ENCODE data around the gene VEGFD.

Gene VEGFD

GRCh38 chrX:15340867-15341266 lies 43.3 kb downstream of the VEGFD start:
- Mint-ChIP-seq H3K4me1 (ENCODE audit: low read depth) (peaks cover 5% of the 10 kb centered on the region), H3K36me3 (ENCODE audit: low read depth) (no peaks in the 10 kb centered on the region), H3K4me3 (no peak overlapping the region), H3K27ac (no peak overlapping the region), H3K27me3 (peaks cover 74% of the 10 kb centered on the region), H3K9me3 (no peaks in the 10 kb centered on the region)
- no peak for DNase-seq

GRCh38 chrX:15336023-15336413 lies 48.2 kb downstream of the VEGFD start:
- peak overlapping the region; percentile 89 for H3K4me3 Mint-ChIP-seq
- H3K36me3 Mint-ChIP-seq (ENCODE audit: low read depth) = peaks cover 23% of the 10 kb centered on the region
- peaks cover 14% of the 10 kb centered on the region for H3K4me1 Mint-ChIP-seq (ENCODE audit: low read depth)
- H3K27ac Mint-ChIP-seq = peak overlapping the region; percentile 84
- DNase-seq = no peak
- peaks cover 48% of the 10 kb centered on the region for H3K27me3 Mint-ChIP-seq
- no peaks in the 10 kb centered on the region for H3K9me3 Mint-ChIP-seq

DNA sequence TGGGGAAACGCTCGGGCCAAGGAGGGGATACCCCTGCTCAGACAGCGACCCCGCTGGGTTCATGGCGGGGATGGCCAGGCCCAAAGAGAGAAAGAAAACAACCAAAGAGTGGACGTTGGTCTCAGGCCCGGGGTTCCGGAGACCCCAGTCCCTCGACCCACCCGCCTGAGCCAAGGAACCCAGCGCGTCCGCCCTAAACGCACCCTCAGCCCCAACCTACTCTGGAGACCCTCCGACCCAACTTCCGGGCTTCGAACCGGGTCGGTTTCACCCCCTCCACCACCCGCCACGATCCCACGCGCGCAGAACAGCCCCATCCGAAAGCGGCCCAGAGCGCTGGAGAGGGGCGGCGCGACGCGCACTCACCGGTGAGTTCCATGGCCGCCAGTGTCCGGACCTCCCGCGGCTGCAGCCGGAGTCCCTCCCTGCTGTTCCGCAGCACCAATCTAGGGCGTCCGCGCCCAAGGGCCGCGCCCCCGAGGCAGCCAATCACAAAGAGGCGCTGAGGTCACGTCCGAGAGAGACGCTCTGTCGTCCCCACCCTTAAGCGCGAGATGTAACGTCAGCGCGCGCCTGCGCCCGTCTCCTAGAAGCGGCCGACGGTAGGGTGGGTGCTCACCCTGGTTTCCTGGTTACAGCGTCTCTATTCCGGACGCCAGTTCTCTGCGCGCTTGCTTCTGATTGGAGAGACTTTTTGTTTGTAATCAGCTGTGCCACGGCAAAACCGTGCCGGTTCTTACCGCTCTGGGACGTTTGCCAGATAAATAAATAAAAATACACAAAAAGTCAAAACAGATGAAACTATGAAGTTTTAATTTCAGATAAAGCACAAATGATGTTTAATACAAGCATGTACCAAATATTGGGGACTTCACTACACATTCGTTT lies 48.8 kb downstream of the VEGFD start, which contains the start of gene PIGA:
TSS of gene PIGA (minus strand) at position 389 of the 888 bp plus-strand sequence. CDS start 3,593 bp downstream, outside the sequence.
- H3K36me3 Mint-ChIP-seq (ENCODE audit: low read depth) = peaks cover 29% of the 10 kb centered on the region
- peak within 1 kb of the TSS; percentile 89 for H3K4me3 Mint-ChIP-seq
- H3K4me1 Mint-ChIP-seq (ENCODE audit: low read depth) = peaks cover 14% of the 10 kb centered on the region
- H3K9me3 Mint-ChIP-seq = no peaks in the 10 kb centered on the region
- peaks cover 43% of the 10 kb centered on the region for H3K27me3 Mint-ChIP-seq
- DNase-seq = peak; percentile 89
- peak within 1 kb of the TSS; percentile 95 for H3K27ac Mint-ChIP-seq

GRCh38 chrX:15334561-15334960 lies 49.7 kb downstream of the VEGFD start:
- Mint-ChIP-seq H3K27ac (peak overlapping the region; percentile 95), H3K4me1 (ENCODE audit: low read depth) (peaks cover 14% of the 10 kb centered on the region), H3K36me3 (ENCODE audit: low read depth) (peaks cover 32% of the 10 kb centered on the region), H3K27me3 (peaks cover 40% of the 10 kb centered on the region), H3K9me3 (no peaks in the 10 kb centered on the region), H3K4me3 (peak overlapping the region; percentile 89)
- DNase-seq = no peak

DNA sequence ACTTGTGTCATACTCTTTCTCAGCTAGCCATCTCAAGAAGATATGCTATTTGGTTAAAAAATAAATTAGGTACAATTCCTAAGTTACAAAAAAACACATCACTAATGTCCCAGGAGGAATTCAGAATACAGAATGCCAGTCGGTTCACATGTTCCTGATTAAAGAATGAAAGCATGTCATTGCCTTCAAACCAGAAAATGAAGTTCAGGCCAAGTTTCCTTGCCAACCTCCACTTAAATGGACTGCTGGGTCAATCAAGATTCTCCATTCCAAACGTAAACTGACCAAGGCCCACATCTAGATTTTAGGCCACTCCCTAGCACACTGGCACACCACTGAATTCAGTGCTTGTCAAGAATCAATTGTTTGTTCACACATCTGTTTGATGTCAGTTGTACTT lies 55.4 kb downstream of the VEGFD start:
- no peak overlapping the region for H3K27ac Mint-ChIP-seq
- no peaks in the 10 kb centered on the region for H3K9me3 Mint-ChIP-seq
- peaks cover 11% of the 10 kb centered on the region for H3K27me3 Mint-ChIP-seq
- peaks cover 60% of the 10 kb centered on the region for H3K36me3 Mint-ChIP-seq (ENCODE audit: low read depth)
- DNase-seq = no peak
- no peak overlapping the region for H3K4me3 Mint-ChIP-seq
- H3K4me1 Mint-ChIP-seq (ENCODE audit: low read depth) = peaks cover 3% of the 10 kb centered on the region

DNA sequence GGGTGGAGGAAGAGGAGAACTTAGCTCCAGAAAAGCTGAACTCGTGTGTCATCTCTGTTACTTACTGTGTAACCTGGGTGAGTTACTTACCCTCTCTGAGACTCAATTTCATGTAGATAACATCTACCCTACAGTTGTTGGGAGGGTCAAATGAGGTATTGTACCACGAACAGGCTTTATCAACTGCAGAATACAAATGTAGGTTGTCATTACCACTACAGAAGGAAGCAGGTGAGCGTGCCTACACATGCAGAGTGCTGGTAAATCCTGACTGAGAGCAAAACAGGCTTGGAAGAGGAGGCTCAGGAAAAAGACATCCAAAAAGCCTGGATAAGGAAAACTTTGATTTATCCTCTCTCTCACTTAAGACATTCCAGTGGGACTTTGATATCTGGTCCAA lies 56.1 kb downstream of the VEGFD start:
- H3K9me3 Mint-ChIP-seq = no peaks in the 10 kb centered on the region
- peaks cover 14% of the 10 kb centered on the region for H3K27me3 Mint-ChIP-seq

DNA sequence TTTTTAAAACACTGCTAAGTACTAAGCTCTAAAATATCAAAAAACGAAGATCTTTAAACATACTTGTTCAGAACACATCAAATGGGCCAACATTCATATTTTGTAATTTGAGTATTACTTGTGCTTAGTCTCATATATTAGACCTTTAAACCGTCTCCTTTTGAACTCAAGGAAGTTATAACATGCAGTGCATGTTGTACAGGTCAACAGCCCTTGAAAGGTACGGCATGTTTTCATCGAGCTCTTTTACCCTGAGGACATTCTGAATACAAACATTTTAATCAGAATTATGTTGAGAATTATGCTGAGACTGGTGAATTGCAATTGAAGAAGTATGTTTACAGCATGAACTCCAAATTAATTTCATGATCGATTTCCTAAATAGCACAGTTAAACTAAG lies 61.7 kb downstream of the VEGFD start:
- peaks cover 58% of the 10 kb centered on the region for H3K36me3 Mint-ChIP-seq (ENCODE audit: low read depth)
- no peaks in the 10 kb centered on the region for H3K9me3 Mint-ChIP-seq

More for the DNA sequence above, 56.1 kb downstream of the VEGFD start:
- Mint-ChIP-seq H3K4me3 (no peak overlapping the region), H3K36me3 (ENCODE audit: low read depth) (peaks cover 67% of the 10 kb centered on the region), H3K27ac (no peak overlapping the region), H3K4me1 (ENCODE audit: low read depth) (peaks cover 3% of the 10 kb centered on the region)
- no peak for DNase-seq

DNA sequence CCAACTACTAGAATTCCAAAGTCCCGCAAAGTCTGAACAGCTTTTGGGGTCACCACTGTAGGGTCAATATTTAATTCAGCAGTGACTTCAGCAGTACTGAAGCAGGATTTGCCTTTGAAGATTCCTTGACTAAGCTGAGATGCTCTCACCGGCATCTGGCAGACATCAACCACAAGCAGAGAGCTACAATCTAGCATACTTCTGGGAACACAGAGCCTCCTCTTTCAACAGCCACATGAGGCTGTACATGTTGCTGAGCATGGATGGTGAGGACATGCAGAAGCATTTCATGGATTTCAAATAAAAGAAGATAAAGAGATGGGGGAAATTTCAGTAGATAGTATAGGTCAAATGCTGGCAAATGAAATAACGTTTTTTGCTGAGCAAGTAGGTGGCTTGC lies 62.1 kb downstream of the VEGFD start:
- peaks cover 16% of the 10 kb centered on the region for H3K27me3 Mint-ChIP-seq
- H3K27ac Mint-ChIP-seq = no peak overlapping the region
- no peak for DNase-seq
- peaks cover 57% of the 10 kb centered on the region for H3K36me3 Mint-ChIP-seq (ENCODE audit: low read depth)
- H3K4me3 Mint-ChIP-seq = no peak overlapping the region
- H3K4me1 Mint-ChIP-seq (ENCODE audit: low read depth) = no peaks in the 10 kb centered on the region
- H3K9me3 Mint-ChIP-seq = no peaks in the 10 kb centered on the region

More for the DNA sequence above, 61.7 kb downstream of the VEGFD start:
- no peaks in the 10 kb centered on the region for H3K4me1 Mint-ChIP-seq (ENCODE audit: low read depth)
- DNase-seq = no peak
- H3K4me3 Mint-ChIP-seq = no peak overlapping the region
- no peak overlapping the region for H3K27ac Mint-ChIP-seq
- peaks cover 16% of the 10 kb centered on the region for H3K27me3 Mint-ChIP-seq

- H3K9me3 Mint-ChIP-seq = no peaks in the 10 kb centered on the region
- no peak overlapping the region for H3K4me3 Mint-ChIP-seq
- H3K4me1 Mint-ChIP-seq (ENCODE audit: low read depth) = no peaks in the 10 kb centered on the region
- H3K27me3 Mint-ChIP-seq = peaks cover 16% of the 10 kb centered on the region
- DNase-seq = no peak
- H3K36me3 Mint-ChIP-seq (ENCODE audit: low read depth) = peaks cover 57% of the 10 kb centered on the region
- H3K27ac Mint-ChIP-seq = no peak overlapping the region
Observed at GRCh38 chrX:15321447-15321846, 62.8 kb downstream of the VEGFD start.

DNA sequence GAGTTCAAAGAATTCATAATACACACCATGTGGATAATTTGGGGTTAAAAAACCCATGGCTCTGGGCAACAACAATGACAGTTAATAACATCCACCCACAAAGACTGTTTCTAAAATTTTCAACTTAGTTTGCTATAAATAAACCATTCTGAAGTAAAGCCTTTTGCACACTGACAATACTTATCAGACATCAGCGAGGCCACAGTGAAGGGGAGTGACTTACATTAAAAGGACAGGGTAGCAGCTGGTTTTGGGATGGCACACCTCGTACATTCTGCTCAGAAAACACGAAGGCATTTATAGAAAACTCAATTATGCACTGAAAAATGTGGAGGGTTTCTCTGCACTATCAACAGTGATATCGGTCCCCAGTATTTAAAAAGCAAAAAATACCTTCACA lies 63.9 kb downstream of the VEGFD start:
- no peaks in the 10 kb centered on the region for H3K4me1 Mint-ChIP-seq (ENCODE audit: low read depth)
- peaks cover 51% of the 10 kb centered on the region for H3K36me3 Mint-ChIP-seq (ENCODE audit: low read depth)
- H3K4me3 Mint-ChIP-seq = no peak overlapping the region
- no peak for DNase-seq
- H3K9me3 Mint-ChIP-seq = no peaks in the 10 kb centered on the region
- no peak overlapping the region for H3K27ac Mint-ChIP-seq
- H3K27me3 Mint-ChIP-seq = peaks cover 16% of the 10 kb centered on the region

DNA sequence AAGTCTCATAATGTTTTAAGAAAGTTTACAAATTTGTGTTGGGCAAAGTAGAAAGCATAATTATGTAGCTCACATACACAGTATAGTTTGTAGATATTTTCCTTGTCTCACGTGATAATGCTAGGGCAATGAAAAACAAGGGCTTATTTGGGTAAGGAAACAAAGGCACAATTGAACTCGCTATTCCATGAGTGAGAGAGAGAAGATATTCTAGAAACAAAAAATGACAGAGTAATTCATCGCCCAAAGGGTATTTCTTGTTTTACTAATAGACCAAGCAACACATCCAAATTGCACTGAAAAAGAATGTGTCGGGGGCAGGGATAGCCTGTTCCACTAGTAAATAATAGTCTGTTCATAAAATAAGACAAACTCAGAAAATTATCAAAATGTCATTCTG lies 65.1 kb downstream of the VEGFD start:
- H3K9me3 Mint-ChIP-seq = no peaks in the 10 kb centered on the region
- H3K27me3 Mint-ChIP-seq = peaks cover 18% of the 10 kb centered on the region
- H3K36me3 Mint-ChIP-seq (ENCODE audit: low read depth) = peaks cover 42% of the 10 kb centered on the region
- DNase-seq = no peak
- H3K27ac Mint-ChIP-seq = no peak overlapping the region
- no peaks in the 10 kb centered on the region for H3K4me1 Mint-ChIP-seq (ENCODE audit: low read depth)
- H3K4me3 Mint-ChIP-seq = no peak overlapping the region

- Mint-ChIP-seq H3K4me1 (ENCODE audit: low read depth) (no peaks in the 10 kb centered on the region), H3K27ac (no peak within 1 kb of the TSS), H3K27me3 (peaks cover 10% of the 10 kb centered on the region), H3K4me3 (no peak within 1 kb of the TSS), H3K9me3 (no peaks in the 10 kb centered on the region), H3K36me3 (ENCODE audit: low read depth) (peaks cover 15% of the 10 kb centered on the region)
- no peak for DNase-seq
Observed at GRCh38 chrX:15315509-15315908, 68.7 kb downstream of the VEGFD start, which contains the start of gene ASB11. Gene ASB11 (minus strand): TSS chrX:15315640. CDS start chrX:15315605, 35 bp downstream.

GRCh38 chrX:15314472-15314871 lies 69.7 kb downstream of the VEGFD start:
- H3K36me3 Mint-ChIP-seq (ENCODE audit: low read depth) = peaks cover 9% of the 10 kb centered on the region
- no peak overlapping the region for H3K4me3 Mint-ChIP-seq
- no peak overlapping the region for H3K27ac Mint-ChIP-seq
- no peaks in the 10 kb centered on the region for H3K9me3 Mint-ChIP-seq
- no peaks in the 10 kb centered on the region for H3K4me1 Mint-ChIP-seq (ENCODE audit: low read depth)
- peaks cover 13% of the 10 kb centered on the region for H3K27me3 Mint-ChIP-seq
- DNase-seq = no peak

DNA sequence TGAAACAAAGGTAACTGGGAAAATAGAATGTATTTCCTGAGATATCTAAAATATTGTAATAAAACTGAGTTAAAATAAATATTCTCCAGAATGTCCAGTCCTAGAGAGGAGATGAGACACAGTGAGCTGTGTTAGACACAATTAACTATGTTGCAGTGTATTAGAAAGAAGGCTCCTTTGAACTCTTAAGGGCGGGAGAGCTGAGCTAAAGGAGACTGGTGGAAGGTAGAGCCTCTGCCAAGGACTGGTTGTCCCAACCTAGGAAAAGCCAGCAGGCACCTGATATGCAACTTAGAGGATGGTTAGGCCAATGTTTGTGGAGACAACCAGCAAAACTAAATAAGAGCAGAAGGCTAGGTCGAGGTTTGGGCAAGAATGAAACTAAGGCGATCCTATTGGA lies 73.1 kb downstream of the VEGFD start:
- Mint-ChIP-seq H3K4me3 (no peak overlapping the region), H3K36me3 (ENCODE audit: low read depth) (no peaks in the 10 kb centered on the region), H3K9me3 (no peaks in the 10 kb centered on the region), H3K4me1 (ENCODE audit: low read depth) (no peaks in the 10 kb centered on the region), H3K27ac (no peak overlapping the region), H3K27me3 (peaks cover 32% of the 10 kb centered on the region)
- DNase-seq = no peak

- H3K4me3 Mint-ChIP-seq = no peak overlapping the region
- peaks cover 38% of the 10 kb centered on the region for H3K27me3 Mint-ChIP-seq
- no peaks in the 10 kb centered on the region for H3K36me3 Mint-ChIP-seq (ENCODE audit: low read depth)
- H3K4me1 Mint-ChIP-seq (ENCODE audit: low read depth) = no peaks in the 10 kb centered on the region
- DNase-seq = no peak
- no peaks in the 10 kb centered on the region for H3K9me3 Mint-ChIP-seq
- no peak overlapping the region for H3K27ac Mint-ChIP-seq
Observed at GRCh38 chrX:15310117-15310516, 74.1 kb downstream of the VEGFD start.

Measured in activated T-cell treated with anti-CD3 and anti-CD28 coated beads, Interleukin-2, amount 50 U/mL, for 24 hours (primary cell).